ENCODE data around the gene POU1F1.
"Not testable (repeated sequence)": the region's sequence is repeated elsewhere in the genome, so short reads cannot be mapped to it uniquely, and the experiment has no call there.

Gene POU1F1, protein sequence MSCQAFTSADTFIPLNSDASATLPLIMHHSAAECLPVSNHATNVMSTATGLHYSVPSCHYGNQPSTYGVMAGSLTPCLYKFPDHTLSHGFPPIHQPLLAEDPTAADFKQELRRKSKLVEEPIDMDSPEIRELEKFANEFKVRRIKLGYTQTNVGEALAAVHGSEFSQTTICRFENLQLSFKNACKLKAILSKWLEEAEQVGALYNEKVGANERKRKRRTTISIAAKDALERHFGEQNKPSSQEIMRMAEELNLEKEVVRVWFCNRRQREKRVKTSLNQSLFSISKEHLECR

DNA sequence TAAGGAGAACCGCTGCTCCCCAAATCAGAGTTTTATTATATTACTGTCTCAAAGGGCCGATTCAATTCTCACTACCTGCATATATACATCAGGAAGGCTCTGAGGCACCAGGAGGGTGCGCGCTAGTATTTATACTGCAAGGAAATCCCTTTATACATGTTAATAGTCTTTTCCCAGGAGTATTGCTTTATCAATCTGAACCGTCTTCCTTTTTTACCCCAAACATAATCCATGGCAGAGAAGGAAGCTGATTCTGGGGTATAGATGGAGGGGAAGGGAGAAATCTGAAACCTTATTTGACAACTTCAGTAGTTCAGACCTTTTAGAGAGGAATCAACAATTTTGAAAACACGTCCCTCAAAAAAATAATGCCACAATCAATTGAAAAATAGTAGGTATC is at the start of gene POU1F1:
TSS of gene POU1F1 (minus strand) at position 101 of the 400 bp plus-strand sequence. CDS start 122 bp downstream, outside the sequence.
- in situ Hi-C loops (cut with MboI; ENCODE audit: low sequenced_read_pairs), result no loop called here

GRCh38 chr3:87324609-87325008 is 48.2 kb upstream of the POU1F1 start:
- in situ Hi-C loops (cut with MboI; ENCODE audit: low sequenced_read_pairs), result no loop called here

GRCh38 chr3:87320756-87321626 is 44.6 kb upstream of the POU1F1 start:
- in situ Hi-C loops (cut with MboI; ENCODE audit: low sequenced_read_pairs), result no loop called here

DNA sequence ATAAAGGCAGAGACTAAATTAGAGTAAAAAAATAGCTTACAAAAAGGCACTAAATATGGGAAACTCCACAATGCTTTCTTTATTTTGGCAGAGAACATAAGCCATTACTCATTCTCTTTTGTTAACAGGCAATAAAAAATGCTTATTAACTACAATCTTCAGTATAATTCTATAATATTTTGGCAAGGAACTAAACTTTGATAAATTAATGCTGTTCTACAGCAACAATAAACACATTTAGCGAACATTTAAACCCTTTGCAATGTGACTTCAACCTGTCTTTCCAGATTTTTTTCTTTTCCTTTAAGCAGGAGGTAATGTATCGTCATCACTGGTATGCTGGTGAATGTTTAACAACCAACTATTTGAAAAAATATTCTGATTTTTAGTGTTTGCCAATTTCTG is 42.2 kb upstream of the POU1F1 start:
- in situ Hi-C loops (cut with MboI; ENCODE audit: low sequenced_read_pairs), result no loop called here

- in situ Hi-C loops (cut with MboI; ENCODE audit: low sequenced_read_pairs), result no loop called here
Observed at GRCh38 chr3:87317779-87318178, 41.4 kb upstream of the POU1F1 start.

DNA sequence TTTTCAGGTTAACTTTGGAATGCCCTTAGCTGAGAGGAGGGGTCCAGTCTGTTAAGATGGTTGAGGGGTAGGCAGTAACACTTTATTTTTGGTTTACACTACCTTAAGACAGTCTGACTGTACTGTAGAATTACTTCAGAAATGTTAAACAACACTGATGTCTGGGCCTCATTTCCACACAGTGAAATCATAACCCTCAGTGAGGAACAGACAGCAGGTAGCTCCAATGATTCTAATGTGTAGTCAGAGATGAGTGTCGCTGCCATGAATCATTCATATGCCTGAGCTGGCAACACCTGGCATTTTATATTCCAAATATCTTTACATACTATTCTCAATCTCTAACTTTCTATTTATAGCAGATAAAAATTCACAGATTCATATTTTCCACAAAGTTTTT is 37.3 kb upstream of the POU1F1 start:
- in situ Hi-C loops (cut with MboI; ENCODE audit: low sequenced_read_pairs), result no loop called here

- in situ Hi-C loops (cut with MboI; ENCODE audit: low sequenced_read_pairs), result no loop called here
Observed at GRCh38 chr3:87311309-87311708, 34.9 kb upstream of the POU1F1 start.

DNA sequence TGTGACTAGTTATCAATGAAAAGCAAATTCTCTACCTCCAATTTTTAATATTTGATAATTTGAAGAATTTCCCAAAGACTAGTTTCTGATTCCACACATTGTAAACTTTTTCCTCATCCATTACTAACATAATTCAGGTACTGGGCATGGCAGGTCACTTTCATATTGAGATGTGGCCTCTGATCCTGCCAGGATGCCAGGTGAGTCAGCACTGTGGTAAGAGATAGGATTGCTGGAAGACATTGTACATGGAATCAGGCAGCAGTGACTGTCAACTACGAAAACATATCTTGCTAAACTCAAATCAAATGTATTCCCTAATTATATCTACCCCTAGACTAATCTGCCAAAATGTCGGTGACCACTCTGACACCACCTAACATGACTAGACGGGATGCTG is 33.2 kb upstream of the POU1F1 start:
- in situ Hi-C loops (cut with MboI; ENCODE audit: low sequenced_read_pairs), result no loop called here

DNA sequence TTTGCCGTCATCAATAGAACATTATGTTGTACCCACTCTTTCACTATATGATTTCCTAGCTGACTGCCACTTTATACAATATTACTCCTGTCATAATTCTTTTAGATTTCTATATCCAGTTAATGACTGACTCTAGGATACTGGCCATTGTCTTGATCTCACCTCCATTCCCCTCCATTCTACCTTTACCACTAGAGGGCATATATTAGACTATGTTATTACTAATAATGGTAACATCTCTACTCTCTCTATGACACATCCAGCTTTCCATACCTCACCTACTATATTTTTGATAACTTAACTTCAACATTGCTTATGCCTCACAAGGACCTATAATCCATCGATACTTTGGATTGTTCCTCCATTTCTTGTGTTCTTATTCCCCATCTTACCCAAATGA is 31.4 kb upstream of the POU1F1 start:
- in situ Hi-C loops (cut with MboI; ENCODE audit: low sequenced_read_pairs), result no loop called here

DNA sequence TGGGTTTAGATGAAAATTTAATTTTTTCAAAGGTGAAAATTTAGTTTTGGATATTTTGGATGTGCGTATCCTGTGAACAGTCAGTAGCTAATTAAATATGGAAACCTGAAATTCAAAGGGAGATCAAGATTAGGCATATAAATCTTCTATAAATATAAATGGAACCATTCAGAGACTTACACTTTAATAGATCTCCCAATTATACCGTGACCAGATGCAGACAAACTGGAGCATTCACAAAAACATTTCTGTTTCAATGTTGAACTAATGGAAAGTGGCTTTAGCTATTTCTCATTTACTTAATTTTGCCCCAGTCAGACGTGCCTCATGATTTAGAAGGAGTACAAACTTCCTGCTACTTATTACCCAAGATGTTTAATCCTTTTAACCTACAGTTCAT is 29.1 kb upstream of the POU1F1 start:
- in situ Hi-C loops (cut with MboI; ENCODE audit: low sequenced_read_pairs), result no loop called here

GRCh38 chr3:87305031-87305430 is 28.6 kb upstream of the POU1F1 start:
- in situ Hi-C loops (cut with MboI; ENCODE audit: low sequenced_read_pairs), result not testable (repeated sequence)

GRCh38 chr3:87298111-87298718 is 21.8 kb upstream of the POU1F1 start:
- in situ Hi-C loops (cut with MboI; ENCODE audit: low sequenced_read_pairs), result no loop called here

DNA sequence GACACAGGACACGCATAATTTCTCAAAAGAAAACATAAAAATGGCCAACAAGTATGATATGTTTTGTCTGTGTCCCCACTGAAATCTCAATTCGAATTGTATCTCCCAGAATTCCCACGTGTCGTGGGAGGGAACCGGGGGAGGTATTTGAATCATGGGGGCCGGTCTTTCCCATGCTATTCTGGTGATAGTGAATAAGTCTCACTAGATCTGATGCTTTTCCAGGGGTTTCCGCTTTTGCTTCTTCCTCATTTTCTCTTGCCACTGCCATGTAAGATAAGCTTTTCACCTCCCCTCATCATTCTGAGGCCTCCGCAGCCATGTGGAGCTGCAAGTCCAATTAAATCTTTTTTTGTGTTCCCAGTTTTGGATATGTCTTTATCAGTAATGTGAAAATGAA is 12.1 kb upstream of the POU1F1 start:
- in situ Hi-C loops (cut with MboI; ENCODE audit: low sequenced_read_pairs), result no loop called here

- in situ Hi-C loops (cut with MboI; ENCODE audit: low sequenced_read_pairs), result no loop called here
Observed at GRCh38 chr3:87287011-87287410, 10.6 kb upstream of the POU1F1 start.

GRCh38 chr3:87272718-87273341 is 3.6 kb downstream of the POU1F1 start:
- in situ Hi-C loops (cut with MboI; ENCODE audit: low sequenced_read_pairs), result no loop called here

- in situ Hi-C loops (cut with MboI; ENCODE audit: low sequenced_read_pairs), result no loop called here
Observed at GRCh38 chr3:87270908-87271700, 5.3 kb downstream of the POU1F1 start.

- in situ Hi-C loops (cut with MboI; ENCODE audit: low sequenced_read_pairs), result no loop called here
Observed at GRCh38 chr3:87269723-87270122, 6.7 kb downstream of the POU1F1 start.

- in situ Hi-C loops (cut with MboI; ENCODE audit: low sequenced_read_pairs), result no loop called here
Observed at GRCh38 chr3:87268646-87269211, 7.7 kb downstream of the POU1F1 start.

- in situ Hi-C loops (cut with MboI; ENCODE audit: low sequenced_read_pairs), result no loop called here
Observed at GRCh38 chr3:87267953-87268645, 8.3 kb downstream of the POU1F1 start.

DNA sequence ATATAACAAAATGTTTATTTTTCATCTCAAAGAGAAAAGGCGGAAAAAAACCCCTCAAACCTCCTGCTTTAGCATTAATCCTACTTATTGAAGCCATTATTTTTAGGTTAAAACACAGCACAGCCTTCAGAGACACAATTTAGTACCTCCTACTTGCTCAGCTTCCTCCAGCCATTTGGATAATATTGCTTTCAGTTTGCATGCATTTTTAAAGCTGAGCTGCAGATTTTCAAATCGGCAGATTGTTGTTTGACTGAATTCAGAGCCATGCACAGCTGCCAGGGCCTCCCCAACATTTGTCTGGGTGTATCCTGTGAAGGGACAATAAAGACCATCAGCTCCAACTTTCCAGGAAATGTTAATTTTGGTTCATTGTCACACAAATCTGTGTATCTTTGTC is 14.5 kb downstream of the POU1F1 start:
- in situ Hi-C loops (cut with MboI; ENCODE audit: low sequenced_read_pairs), result no loop called here

All from hTERT RPE-1 (cell line).